Keratinocyte (primary cell): ENCODE measurements around the gene PHRF1.

Experiments used
- EZH2 ChIP-seq: IDR thresholded peaks from one replicate; pipeline ENCODE4 v1.6.1; 2012; ENCODE audit warnings: inconsistent platforms, mild to moderate bottlenecking, low read length, moderate library complexity
- TF ChIP-seq, protein P1 (sequence below), 3 experiments: IDR thresholded peaks in 1 of 3; conservative IDR thresholded peaks in 1 of 3; optimal IDR thresholded peaks in 1 of 3; 2 replicates in 2 of 3; 3 replicates in 1 of 3; pipeline versions ENCODE3 to v1.5.1; 2011; ENCODE audit warnings: low read length in 3 of 3, mild to moderate bottlenecking in 3 of 3, moderate library complexity in 2 of 3, control low read depth in 1 of 3, inconsistent platforms in 1 of 3; ENCODE audit not compliant: insufficient read depth in 2 of 3; ENCODE audit errors: extremely low read depth in 1 of 3

DNA sequence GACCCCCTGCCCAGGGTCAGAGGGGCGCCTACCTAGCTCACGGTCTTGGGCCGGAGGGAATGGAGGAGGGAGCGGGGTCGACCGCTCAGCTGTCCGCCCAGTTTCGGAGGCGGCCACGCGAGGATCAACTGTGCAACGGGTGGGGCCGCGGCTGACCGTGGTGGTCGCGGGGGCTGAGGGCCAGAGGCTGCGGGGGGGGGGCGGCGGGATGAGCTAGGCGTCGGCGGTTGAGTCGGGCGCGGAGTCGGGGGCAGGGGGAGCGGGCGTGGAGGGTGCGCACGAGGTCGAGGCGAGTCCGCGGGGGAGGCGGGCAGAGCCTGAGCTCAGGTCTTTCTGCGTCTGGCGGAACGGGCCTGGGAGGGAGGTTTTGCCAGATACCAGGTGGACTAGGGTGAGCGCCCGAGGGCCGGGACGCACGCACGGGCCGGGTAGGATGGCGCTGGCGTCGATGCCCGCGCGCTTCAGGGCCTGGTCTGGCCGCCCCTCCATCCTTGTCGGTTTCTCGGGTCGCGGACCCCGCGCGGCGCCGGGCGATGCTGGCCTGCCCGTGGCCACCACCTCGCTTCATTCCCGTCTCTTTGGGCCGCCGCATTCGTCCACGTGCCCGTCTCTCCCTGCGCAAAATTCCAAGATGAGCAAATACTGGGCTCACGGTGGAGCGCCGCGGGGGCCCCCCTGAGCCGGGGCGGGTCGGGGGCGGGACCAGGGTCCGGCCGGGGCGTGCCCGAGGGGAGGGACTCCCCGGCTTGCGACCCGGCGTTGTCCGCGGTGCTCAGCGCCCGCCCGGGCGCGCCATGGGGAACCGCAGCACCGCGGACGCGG lies 60.5 kb downstream of the PHRF1 start, which contains the start of gene DRD4:
- TF ChIP-seq, protein P1, sequence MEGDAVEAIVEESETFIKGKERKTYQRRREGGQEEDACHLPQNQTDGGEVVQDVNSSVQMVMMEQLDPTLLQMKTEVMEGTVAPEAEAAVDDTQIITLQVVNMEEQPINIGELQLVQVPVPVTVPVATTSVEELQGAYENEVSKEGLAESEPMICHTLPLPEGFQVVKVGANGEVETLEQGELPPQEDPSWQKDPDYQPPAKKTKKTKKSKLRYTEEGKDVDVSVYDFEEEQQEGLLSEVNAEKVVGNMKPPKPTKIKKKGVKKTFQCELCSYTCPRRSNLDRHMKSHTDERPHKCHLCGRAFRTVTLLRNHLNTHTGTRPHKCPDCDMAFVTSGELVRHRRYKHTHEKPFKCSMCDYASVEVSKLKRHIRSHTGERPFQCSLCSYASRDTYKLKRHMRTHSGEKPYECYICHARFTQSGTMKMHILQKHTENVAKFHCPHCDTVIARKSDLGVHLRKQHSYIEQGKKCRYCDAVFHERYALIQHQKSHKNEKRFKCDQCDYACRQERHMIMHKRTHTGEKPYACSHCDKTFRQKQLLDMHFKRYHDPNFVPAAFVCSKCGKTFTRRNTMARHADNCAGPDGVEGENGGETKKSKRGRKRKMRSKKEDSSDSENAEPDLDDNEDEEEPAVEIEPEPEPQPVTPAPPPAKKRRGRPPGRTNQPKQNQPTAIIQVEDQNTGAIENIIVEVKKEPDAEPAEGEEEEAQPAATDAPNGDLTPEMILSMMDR (optimal IDR thresholded peaks at IDR 0.05 in 1 of 3, IDR thresholded peaks at IDR 0.05 in 1 of 3, conservative IDR thresholded peaks at IDR 0.05 in 1 of 3; ENCODE audit: extremely low read depth in 1 of 3, insufficient read depth in 2 of 3, low read length in 3 of 3): no peak
- peak; percentile 52 for TF ChIP-seq EZH2
